ENCODE data around the gene ERGIC1. TPM values are rescaled to one million over a fixed set of nuclear protein-coding genes. Genes with fewer than 3 reads are reported as not detected.
A peak's percentile ranks its signal among the peaks of the same experiment; 100 is the strongest.

The ERGIC1 gene
- total and polyA plus RNA-seq, 2 of the 13 experiments (the other 11 are each of a cell fraction or from before 2014, with no cell fraction given), result 78.5 to 184 TPM

DNA sequence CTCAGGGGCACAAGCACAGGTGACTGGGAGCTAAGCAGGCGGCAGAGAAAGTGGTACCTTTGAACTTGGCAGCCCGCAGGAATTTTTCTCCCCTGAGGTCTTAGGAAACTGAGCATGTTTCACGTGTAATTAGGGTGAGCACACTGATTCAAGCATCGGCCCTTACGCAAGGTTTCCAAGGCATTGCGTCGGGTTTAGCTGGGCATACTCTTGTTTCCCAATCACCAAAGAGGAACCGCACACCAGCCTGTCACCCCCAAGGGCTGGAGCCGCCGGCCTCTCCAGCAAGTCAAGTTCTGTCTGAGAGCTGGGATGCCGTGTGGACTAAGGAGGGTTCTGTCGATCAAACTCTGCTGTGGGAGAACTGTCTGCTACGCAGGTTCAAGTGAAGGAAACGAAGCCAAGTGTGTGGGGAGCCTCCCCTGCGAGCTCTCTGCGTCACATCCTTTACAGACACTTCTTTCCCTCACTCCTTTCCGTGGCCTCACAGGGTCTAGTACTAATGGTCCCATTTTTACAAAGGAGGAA lies 53.0 kb downstream of the ERGIC1 start (continued):
- no peak for TF ChIP-seq MNT (IDR thresholded peaks at IDR 0.05)
- TF ChIP-seq MXI1 (IDR thresholded peaks at IDR 0.05; ENCODE audit: borderline replicate concordance, low read depth, low read length), result no peak
- peak; percentile 47; the same call in 1 of the 2 replicates for TF ChIP-seq BCL6 (CRISPR knock-in tag; IDR thresholded peaks at IDR 0.05)
- TF ChIP-seq ZNF879 (CRISPR knock-in tag; IDR thresholded peaks at IDR 0.05), result no peak
- no peak for TF ChIP-seq ZNF772 (CRISPR knock-in tag; IDR thresholded peaks at IDR 0.05)
- no peak for TF ChIP-seq ELF3 (CRISPR knock-in tag; IDR thresholded peaks at IDR 0.05)
- no peak for TF ChIP-seq CC2D1A (CRISPR knock-in tag; IDR thresholded peaks at IDR 0.05)
- TF ChIP-seq FOXA3 (CRISPR knock-in tag; IDR thresholded peaks at IDR 0.05), result peak; percentile 49; the same call in 1 of the 2 replicates
- no peak for TF ChIP-seq ZNF3 (CRISPR knock-in tag; IDR thresholded peaks at IDR 0.05)
- peak; percentile 56; the same call in 1 of the 2 replicates for TF ChIP-seq ARID5B (CRISPR knock-in tag; IDR thresholded peaks at IDR 0.05)
- TF ChIP-seq ZNF546 (CRISPR knock-in tag; conservative IDR thresholded peaks at IDR 0.05), result no peak
- no peak for TF ChIP-seq ZZZ3 (CRISPR knock-in tag; IDR thresholded peaks at IDR 0.05; ENCODE audit: borderline replicate concordance)
- TF ChIP-seq, protein P1, sequence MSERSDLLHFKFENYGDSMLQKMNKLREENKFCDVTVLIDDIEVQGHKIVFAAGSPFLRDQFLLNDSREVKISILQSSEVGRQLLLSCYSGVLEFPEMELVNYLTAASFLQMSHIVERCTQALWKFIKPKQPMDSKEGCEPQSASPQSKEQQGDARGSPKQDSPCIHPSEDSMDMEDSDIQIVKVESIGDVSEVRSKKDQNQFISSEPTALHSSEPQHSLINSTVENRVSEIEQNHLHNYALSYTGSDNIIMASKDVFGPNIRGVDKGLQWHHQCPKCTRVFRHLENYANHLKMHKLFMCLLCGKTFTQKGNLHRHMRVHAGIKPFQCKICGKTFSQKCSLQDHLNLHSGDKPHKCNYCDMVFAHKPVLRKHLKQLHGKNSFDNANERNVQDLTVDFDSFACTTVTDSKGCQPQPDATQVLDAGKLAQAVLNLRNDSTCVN (CRISPR knock-in tag; IDR thresholded peaks at IDR 0.05; ENCODE audit: borderline replicate concordance), result no peak
- 0 out of 2 replicates have a peak, but pooled peaks have one; percentile 14 for TF ChIP-seq GABPB1 (CRISPR knock-in tag; IDR thresholded peaks at IDR 0.05)
- TF ChIP-seq, protein P2, sequence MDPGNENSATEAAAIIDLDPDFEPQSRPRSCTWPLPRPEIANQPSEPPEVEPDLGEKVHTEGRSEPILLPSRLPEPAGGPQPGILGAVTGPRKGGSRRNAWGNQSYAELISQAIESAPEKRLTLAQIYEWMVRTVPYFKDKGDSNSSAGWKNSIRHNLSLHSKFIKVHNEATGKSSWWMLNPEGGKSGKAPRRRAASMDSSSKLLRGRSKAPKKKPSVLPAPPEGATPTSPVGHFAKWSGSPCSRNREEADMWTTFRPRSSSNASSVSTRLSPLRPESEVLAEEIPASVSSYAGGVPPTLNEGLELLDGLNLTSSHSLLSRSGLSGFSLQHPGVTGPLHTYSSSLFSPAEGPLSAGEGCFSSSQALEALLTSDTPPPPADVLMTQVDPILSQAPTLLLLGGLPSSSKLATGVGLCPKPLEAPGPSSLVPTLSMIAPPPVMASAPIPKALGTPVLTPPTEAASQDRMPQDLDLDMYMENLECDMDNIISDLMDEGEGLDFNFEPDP (CRISPR knock-in tag; conservative IDR thresholded peaks at IDR 0.05), result 0 out of 2 replicates have a peak, but pooled peaks have one; percentile 18
- TF ChIP-seq, protein P3, sequence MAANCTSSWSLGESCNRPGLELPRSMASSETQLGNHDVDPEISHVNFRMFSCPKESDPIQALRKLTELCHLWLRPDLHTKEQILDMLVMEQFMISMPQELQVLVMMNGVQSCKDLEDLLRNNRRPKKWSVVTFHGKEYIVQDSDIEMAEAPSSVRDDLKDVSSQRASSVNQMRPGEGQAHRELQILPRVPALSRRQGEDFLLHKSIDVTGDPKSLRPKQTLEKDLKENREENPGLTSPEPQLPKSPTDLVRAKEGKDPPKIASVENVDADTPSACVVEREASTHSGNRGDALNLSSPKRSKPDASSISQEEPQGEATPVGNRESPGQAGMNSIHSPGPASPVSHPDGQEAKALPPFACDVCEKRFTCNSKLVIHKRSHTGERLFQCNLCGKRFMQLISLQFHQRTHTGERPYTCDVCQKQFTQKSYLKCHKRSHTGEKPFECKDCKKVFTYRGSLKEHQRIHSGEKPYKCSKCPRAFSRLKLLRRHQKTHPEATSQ (CRISPR knock-in tag; IDR thresholded peaks at IDR 0.05; ENCODE audit: borderline replicate concordance), result no peak
- no peak for TF ChIP-seq ARID2 (CRISPR knock-in tag; IDR thresholded peaks at IDR 0.05; ENCODE audit: borderline replicate concordance)
- no peak for TF ChIP-seq KLF15 (CRISPR knock-in tag; IDR thresholded peaks at IDR 0.05; ENCODE audit: borderline replicate concordance)
- TF ChIP-seq NCOR1 (IDR thresholded peaks at IDR 0.05; ENCODE audit: borderline replicate concordance, low read length), result peak; percentile 40; the same call in 1 of the 2 replicates
- no peak for TF ChIP-seq ZFP37 (CRISPR knock-in tag; IDR thresholded peaks at IDR 0.05; ENCODE audit: borderline replicate concordance)
- TF ChIP-seq TAF1 (CRISPR knock-in tag; IDR thresholded peaks at IDR 0.05), result no peak
- no peak for TF ChIP-seq ZNF678 (CRISPR knock-in tag; IDR thresholded peaks at IDR 0.05)
